Activated CD8-positive, alpha-beta memory T cell treated with anti-CD3 and anti-CD28 coated beads for 36 hours (primary cell): ENCODE measurements around the gene TAS2R42. TPM values are rescaled to one million over a fixed set of nuclear protein-coding genes. Genes with fewer than 3 reads are reported as not detected.

ENCODE experiments used
- CTCF ChIA-PET: fragments of 350-600 bp; sonication (Branson Sonifier 250); formaldehyde crosslinking; loops from one replicate; lab custom pipeline; 2021; ENCODE audit warnings: antibody characterized with exemption; lab: Charles Lee
- POLR2A ChIA-PET: fragments of 350-600 bp; sonication (Branson Sonifier 250); formaldehyde crosslinking; loops from one replicate; lab custom pipeline; 2021; ENCODE audit warnings: antibody characterized with exemption; lab: Charles Lee
- total RNA-seq, 2 experiments: library from RNA; stranded (reverse); gene quantifications; one replicate each; pipeline ENCODE4 v1.2.3, GENCODE V29; 2021

Gene TAS2R42, protein sequence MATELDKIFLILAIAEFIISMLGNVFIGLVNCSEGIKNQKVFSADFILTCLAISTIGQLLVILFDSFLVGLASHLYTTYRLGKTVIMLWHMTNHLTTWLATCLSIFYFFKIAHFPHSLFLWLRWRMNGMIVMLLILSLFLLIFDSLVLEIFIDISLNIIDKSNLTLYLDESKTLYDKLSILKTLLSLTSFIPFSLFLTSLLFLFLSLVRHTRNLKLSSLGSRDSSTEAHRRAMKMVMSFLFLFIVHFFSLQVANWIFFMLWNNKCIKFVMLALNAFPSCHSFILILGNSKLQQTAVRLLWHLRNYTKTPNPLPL
- total RNA-seq, result not detected

DNA sequence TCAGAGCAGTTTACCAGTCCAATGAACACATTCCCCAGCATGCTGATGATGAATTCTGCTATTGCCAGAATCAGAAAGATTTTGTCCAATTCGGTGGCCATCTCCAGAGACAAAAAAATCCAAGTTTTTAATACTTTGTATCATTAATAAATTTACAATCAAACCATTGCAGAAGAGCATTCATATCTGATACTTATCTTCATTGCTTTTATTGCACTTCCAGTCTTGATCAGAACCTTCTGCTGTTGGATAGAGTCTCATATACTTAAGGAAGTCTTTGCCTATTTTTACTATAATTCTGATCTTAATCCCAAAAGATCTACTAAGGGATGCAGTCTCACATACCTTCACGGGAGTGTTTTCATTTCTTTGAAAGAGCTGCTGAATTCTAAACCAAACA, at the start of gene TAS2R42:
TAS2R42 (minus strand) TSS at position 101 of the 400 bp plus-strand sequence; CDS start at position 101, 0 bp downstream.
- ChIA-PET POLR2A (no interaction called here), CTCF (no interaction called here)

DNA sequence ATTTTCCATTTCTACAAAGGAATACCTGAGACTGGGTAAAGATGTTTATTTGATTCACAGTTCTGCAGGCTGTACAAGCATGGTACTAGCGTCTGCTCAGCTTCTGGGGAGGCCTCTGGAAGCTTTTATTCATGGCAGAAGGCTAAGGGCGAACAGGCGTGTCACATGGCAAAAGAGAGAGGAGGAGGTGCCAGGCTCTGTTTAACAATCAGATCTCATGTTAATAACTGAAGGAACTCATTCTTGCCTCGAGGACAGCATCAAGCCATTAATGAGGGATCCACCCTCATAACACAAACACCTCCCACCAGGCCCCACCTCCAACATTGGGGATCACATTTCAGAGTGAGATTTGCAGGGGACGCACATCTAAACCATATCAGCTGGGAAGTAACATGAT, 46.8 kb upstream of the TAS2R42 start:
- POLR2A ChIA-PET, result no interaction called here

DNA sequence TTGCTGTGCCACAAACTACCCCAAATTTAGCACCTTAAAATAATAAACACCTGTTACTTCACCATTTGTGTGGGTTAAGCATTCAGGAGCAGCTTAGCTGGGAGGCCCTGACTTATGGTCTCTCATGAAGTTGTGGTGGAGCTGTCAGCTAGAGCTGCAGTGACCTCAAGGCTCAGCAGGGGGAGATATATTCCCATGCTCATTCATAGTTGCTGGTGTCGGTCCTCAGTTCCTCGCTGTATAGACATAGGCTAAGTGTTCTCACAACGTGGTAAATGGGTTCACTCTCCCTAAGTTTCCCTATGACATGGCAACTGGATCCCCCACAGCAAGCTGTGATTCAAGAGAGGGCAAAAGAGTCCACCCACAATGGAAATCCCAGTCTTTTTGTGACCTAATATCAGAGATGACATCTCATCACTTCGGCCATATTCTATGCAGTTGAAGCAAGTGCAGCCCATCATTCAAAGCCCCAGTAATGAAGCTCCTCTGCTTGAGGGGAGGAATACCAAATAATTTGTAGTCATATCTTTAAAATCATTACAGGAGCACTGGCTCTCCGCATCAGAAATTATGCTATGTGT, 41.7 kb upstream of the TAS2R42 start:
- ChIA-PET POLR2A (no interaction called here), CTCF (interaction anchor here (1.0 to 1.9 kb wide), 3 partner anchors 29 to 259 kb away, joined by 4 to 10 read pairs (median 4); no protein-coding TSS in a partner anchor)

More for the DNA sequence above, 46.8 kb upstream of the TAS2R42 start:
- CTCF ChIA-PET, result no interaction called here

DNA sequence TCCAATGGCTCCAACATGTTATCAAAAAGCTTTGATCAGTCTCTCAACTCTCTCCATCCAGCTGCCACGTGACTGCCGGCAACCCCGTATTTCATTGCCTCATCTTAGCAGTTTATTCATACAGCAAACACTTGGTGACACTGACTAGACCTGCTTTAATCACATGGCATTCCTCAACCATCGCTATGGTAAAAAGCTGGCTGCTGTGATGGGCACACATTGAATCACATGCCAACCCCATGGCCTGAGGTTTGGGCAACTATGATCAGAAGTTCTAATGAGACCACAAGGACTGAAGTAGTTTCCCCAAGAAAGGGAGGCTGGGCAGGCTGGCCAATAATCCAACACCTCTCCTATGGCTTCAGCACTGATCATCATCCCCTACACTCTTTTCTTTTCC, 40.6 kb upstream of the TAS2R42 start:
- ChIA-PET CTCF (interaction anchor here (1.9 kb wide), 1 partner anchor 28 kb away, joined by 4 read pairs; no protein-coding TSS in a partner anchor), POLR2A (no interaction called here)

DNA sequence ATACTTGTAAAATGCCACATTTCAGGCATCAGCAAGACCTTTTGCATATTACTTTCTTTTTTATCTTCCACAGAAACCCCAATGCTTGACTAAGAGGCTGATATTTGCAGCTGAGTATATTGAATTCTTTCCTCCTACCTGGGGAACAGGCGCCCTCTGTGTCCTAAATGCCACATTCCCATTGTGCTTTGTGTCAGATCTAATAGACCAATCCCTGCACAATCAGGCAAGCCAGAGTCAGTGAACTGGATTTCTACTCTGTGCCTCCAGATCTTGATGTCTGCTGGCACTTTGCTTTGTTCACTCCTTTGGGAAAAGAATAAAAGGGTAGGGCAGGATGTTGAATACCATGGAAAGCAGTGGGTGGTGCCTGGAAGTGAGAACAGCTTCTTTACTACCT, 22.4 kb upstream of the TAS2R42 start:
- ChIA-PET CTCF (no interaction called here), POLR2A (no interaction called here)

DNA sequence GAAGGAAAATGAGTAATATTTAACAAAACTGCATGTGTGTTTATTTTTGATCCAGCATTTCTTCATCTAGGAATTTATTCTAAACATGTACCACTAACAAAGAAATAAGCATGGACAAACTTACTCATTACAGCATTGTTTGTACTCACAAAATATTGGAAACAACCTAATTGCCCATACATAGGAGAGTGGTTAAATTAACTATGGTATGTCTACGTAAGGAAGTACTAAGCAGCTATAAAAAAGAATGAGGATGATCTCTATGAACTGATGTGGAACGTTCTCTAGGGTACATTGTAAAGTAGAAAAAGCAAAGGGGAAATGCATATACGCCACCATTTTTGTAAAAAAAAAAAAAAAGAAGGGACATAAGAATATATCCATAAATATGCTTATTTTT, 17.4 kb upstream of the TAS2R42 start:
- CTCF ChIA-PET, result interaction anchor here (1.2 kb wide), 1 partner anchor 283 kb away, joined by 4 read pairs; no protein-coding TSS in a partner anchor
- POLR2A ChIA-PET, result no interaction called here

DNA sequence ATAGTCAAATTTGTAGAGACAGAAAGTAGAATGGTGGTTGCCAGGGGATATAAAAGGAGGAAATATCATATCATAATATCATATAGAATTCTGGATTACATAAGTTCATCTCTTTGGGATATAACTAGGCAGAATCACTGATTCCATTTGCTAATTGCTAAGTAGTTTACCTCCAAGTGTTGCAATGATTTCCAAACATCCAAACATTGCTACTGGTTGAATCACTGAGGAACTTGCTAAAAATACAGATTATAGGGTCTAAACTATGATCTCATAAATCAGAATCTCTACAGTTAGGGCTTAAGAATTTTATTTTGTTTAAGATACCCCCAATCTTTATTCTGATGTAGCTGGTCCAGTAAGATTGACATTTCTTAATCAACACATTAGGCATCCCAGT, 16.1 kb upstream of the TAS2R42 start:
- ChIA-PET CTCF (no interaction called here), POLR2A (no interaction called here)

DNA sequence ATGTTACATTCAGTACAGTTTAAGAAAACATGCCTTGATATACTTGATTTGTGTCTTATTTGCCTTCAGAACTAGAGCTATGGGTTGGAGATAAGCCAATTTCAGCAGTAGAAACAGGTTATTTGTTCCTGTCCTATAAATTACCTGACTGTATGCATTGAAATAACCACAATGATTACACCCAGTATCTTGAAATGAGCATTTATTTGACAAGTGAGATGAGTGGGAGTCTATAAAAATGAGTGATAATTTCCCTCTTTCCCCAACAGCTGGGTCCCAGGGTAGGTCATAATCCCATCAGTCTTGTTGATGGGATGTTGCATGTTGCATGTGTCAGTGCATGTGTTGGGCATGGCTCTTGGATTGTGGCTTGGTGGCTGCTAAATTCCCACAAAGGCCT, 3.7 kb downstream of the TAS2R42 start:
- ChIA-PET CTCF (no interaction called here), POLR2A (interaction anchor here (0.6 kb wide), 1 partner anchor 38 kb away, joined by 3 read pairs; no protein-coding TSS in a partner anchor)

DNA sequence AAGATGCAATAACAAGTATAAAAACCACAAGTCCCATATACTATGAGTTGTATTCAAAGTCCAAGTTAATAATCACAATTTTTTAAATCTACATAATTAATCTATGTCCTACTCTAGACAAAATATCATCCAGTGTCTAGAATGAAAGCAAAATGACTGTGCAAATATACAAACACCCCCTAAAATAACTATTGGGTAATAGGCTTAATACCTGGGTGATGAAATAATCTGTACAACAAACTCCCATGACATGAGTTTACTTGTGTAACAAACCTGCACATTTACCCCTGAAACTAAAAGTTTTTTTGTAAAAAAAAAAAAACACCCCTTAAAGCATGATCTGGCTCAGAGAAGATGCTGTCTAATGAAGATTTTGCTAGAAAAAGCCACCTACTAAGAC, 4.2 kb downstream of the TAS2R42 start:
- CTCF ChIA-PET, result no interaction called here
- POLR2A ChIA-PET, result no interaction called here

DNA sequence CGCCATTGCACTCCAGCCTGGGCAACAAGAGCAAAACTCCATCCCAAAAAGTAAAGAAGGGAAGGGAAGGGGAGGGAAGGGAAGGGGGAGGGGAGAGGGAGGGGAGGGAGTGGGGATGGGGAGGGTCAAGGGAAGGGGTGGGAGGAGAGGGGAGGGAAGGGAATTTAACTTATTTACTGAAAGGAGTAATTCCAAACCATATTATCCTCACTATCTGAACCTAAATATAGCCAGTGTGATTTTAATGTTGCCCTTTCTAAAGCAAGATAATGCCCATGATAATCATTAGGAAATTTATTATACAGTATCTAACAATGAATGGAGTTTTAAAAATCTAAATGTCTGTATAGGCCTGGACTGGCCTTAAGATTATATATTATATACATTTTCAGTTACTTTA, 8.5 kb downstream of the TAS2R42 start:
- ChIA-PET CTCF (no interaction called here), POLR2A (no interaction called here)

DNA sequence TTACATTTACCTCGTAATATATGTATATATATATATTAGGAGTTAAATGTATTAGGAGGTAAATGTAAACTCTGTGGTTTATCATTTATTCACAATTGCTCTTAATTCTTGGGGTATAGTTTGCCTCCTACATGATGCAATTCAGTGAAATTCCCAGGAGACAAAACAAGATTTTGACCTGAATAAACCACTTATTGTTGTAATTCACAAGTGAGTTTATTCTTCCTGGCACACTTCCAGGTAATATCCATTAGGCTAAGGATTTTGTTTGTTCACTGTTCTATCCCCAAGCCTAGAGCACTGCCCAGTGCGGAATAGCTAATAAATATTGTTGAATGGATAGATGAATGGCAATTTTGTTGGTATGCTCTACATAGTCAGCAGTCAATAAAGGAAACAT, 12.7 kb downstream of the TAS2R42 start:
- POLR2A ChIA-PET, result no interaction called here
- CTCF ChIA-PET, result no interaction called here

DNA sequence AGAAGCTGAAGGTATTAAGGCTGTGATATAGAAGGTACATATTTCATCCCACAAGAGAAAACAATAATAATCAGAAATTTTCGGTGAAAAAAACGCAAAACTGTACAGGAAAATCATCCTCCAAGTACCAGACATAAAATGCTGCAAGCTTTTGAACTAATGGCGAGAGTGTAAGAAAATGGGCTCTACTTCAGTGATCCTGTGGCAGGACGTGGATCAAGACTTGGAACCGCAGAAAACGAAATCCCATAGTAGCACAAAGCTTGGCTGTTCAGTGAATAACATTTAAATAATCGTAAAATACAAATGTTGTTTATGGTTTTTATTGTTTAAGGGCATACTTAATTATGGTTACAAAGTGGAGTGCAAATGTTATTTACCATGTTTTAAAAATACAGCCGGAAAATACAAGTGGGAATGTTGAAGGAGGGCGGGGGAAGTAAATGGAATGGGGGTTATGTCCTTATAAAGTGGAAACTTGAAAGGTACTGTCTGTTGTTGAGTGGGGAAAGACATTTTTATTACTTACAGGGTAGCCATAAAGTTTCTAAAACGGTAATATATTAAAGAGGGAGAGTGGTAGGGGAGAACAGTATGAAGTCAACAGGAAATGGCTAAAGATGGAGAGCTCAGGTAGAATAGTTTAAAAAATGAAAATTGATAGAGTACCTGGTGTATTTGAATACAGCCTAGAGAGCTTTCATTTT, 14.6 kb downstream of the TAS2R42 start:
- ChIA-PET POLR2A (interaction anchor here (1.4 kb wide), 1 partner anchor 190 kb away, joined by 4 read pairs; no protein-coding TSS in a partner anchor), CTCF (interaction anchor here (1.0 kb wide), 1 partner anchor 23 kb away, joined by 3 read pairs; no protein-coding TSS in a partner anchor)

DNA sequence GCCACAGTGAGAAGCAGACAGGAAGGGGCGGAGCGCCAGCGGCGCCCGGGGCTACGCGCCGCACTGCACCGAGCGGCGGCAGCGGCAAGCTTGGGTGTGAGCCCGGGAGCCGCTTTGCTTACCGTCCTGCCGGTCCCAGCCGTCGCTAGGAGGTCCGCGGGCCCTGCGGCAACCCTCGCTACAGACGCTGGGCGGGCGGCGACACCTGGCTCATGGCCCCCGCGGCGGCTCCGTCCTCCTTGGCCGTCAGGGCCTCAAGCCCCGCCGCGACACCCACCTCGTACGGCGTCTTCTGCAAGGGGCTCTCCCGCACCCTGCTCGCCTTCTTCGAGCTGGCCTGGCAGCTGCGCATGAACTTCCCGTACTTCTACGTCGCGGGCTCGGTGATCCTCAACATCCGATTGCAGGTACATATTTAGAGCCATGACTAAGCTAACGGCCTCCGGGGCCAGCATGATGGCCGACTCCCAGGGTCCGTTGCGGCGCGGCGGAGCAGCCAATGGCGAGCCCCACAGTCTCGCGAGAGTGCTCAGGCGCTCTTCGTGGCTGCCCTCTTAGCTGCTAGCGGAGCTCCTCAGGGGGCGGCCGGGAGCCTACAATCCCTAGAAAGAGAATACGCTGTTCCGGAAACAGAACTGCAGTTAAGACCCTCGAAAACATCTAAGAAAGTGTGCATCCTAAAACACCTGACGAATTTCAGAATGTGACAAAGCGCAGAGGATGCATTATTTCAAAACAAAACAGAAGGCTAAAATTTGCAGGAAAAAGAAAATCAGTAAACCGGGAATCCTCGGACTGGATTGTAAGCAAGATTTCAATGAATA, 15.4 kb downstream of the TAS2R42 start, which contains the start of gene SMIM10L1:
SMIM10L1 (plus strand) TSS at position 50 of the 824 bp plus-strand sequence; CDS start at position 213, 163 bp downstream.
- ChIA-PET CTCF (interaction anchor here (0.7 to 1.0 kb wide), 2 partner anchors 16 to 24 kb away, joined by 3 read pairs; no protein-coding TSS in a partner anchor), POLR2A (interaction anchor here (1.0 to 1.4 kb wide), 2 partner anchors 182 to 189 kb away, joined by 3 to 4 read pairs; no protein-coding TSS in a partner anchor)

DNA sequence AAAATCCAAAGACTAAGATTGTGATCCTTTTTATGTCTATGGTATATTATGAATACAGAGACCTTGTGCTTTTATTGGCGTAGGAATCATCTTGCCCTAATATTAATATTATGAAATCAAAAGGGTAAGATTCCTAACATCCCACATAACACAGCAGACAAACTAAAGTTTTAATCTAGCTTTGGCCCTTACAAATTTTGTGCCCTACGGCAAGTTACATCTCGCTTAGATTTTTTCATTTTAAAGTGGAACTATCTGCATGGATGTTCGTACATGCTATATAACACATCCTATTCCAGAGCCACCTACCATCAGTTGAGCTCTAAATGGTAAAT, 16.0 kb downstream of the TAS2R42 start:
- ChIA-PET CTCF (interaction anchor here (0.7 kb wide), 1 partner anchor 15 kb away, joined by 3 read pairs; no protein-coding TSS in a partner anchor), POLR2A (interaction anchor here (1.0 to 1.4 kb wide), 2 partner anchors 181 to 188 kb away, joined by 3 to 4 read pairs; no protein-coding TSS in a partner anchor)

DNA sequence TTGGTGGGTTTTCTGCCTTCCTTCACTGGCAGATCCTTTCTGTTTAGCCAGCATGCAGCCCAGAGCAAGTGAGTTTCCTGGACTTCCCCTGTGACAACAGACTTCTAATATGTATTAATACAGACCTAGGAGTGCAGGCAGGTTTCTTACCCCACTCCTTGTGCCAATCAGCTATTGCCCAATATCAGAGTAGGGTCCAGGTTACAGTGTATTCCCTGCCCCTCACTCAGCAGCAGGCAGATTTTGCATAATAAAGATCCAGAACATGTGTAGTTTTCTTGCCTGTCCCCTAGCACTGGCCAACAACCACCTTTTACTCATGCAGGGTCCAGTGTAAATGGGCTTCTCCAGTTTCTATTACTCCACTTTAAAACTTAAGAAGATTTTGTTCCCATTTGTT, 20.4 kb downstream of the TAS2R42 start:
- CTCF ChIA-PET, result no interaction called here
- POLR2A ChIA-PET, result no interaction called here

DNA sequence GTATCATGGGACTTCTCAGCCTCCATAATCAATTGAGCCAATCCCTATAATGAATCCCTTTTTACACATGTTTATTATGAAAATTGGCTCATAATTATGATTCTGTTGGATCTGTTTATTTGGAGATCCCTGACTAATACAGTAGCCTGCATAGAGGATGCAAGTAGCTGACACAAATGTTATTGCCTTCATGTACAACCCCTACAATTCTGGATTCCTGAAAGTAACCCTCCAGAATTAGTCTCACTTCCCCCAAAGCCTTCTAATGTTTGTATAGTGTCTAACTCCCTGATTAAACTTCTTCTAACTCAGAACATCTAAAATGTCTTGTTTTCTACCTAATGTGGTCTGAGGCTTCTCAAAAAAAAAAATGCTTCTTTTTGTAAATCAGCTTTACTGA, 22.4 kb downstream of the TAS2R42 start:
- POLR2A ChIA-PET, result no interaction called here

DNA sequence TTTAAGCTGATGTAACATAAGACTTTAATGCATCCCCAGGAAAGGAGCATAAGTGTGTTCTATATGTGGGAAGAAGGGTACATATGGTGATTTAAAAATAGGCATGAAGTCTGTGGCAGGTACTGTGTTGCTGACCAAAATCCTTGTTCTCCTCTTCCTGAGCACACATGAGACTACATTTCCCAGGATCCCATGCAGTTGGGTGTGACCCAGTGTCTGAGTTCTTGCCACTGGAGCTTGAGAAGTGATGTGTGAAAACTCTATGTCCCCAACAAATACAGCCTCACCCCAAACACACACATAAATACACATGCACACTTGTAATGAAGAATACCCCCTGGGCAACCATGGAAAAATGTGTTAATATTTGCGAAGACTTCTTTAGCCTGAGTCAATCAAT, 24.2 kb downstream of the TAS2R42 start:
- CTCF ChIA-PET, result no interaction called here
- POLR2A ChIA-PET, result no interaction called here

More for the DNA sequence above, 22.4 kb downstream of the TAS2R42 start:
- CTCF ChIA-PET, result no interaction called here

DNA sequence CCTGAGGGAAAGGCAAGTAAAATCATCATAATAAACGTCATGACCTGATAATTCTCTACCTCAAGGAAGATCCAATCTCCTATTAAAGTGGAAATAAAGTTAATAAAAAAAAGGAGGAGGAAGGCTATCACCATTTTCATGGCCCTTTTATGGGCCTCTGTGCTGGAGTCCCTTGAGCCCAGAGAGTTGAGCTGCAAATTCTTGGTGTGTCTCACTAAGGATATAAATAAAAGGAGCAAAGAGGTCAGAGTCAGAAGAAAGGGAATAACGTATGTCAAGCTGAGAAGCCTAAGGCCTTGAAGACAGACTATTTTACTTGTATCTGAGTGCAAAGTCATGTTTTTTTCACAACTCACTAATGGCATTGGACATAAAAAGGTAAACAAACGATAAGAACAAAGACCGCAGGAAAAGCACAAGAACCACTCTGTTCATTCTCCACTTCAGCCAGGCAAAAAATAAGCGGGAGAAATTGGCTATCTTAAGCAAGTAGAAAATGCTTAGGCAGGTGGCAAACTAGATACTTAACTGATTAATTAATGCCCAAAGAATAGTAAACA, 27.8 kb downstream of the TAS2R42 start:
- CTCF ChIA-PET, result no interaction called here
- POLR2A ChIA-PET, result no interaction called here
